ENCODE results near the gene LRRC28.

Gene LRRC28

GRCh38 chr15:99409097-99409473 is 157.8 kb downstream of the LRRC28 start:
- Histone ChIP-seq H3K4me3 (no peak overlapping the region), H3K27ac (peak overlapping the region in 10 of 21 experiments; percentile 14 to 63 (median 34))

DNA sequence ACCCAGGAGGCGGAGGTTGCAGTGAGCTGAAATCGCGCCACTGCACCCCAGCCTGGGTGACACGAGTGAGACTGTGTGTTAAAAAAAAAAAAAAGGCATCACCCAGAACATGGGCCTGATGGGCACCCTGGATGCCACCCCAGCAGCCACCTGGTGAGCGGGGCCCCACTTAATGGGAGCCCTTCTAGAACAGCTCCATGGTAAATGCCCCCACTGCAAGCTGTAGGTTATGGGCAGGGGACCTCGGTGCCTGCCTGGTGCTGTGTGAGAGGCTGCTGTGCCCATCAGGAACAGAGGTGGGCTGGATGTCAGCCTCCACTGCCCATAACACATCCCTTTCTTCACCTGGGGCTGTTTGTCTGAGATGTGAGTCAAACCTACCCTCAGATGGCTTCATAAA is 158.3 kb downstream of the LRRC28 start:
- H3K27ac ChIP-seq, result peak overlapping the region in 7 of 21 experiments; percentile 18 to 63 (median 33)
- H3K4me3 ChIP-seq, result no peak overlapping the region

DNA sequence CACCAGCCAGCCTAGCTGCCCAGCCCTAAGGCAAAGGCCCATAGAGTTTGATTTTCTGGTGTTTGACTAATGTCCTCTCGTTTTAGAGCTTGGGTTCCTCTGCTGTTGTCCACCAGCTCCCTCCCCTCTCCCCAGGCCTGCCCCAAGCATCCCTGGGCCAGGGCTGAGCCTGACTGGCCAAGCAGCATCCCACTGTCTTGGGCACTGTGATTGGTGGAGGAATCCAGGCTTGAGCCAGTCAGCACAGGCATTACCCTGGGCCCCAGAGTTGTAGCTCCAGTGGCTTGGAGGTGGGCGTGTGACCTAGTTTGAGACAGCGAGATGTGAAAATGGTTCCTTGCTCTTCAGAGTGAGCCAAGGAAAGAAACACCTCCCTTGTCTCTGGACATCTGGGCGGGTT is 159.2 kb downstream of the LRRC28 start:
- no peak overlapping the region for H3K4me3 ChIP-seq
- no peak overlapping the region for H3K27ac ChIP-seq

DNA sequence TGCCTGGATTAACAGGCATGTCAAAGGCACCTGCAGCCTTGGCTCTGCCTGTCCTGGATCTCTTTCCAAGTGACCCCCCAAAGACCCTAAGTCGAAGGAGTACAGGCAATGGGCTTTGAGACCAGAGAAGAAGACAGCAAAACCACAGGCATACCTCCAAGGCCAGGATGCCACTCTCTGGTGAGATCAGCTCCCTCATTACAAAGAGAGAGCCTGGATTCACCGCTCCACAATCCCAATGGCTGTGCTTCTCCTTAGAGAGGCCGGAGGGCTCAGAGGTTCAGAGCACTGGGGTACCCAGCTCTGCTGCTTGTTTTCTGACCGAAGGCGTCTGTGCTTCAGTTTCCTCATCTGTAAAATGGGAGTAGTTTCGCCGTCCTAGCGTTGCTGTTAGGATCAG is 160.0 kb downstream of the LRRC28 start:
- H3K27ac ChIP-seq, result no peak overlapping the region

GRCh38 chr15:99412082-99412481 is 160.8 kb downstream of the LRRC28 start:
- H3K27ac ChIP-seq, result no peak overlapping the region
- H3K4me3 ChIP-seq, result no peak overlapping the region

More for the DNA sequence above, 160.0 kb downstream of the LRRC28 start:
- H3K4me3 ChIP-seq, result no peak overlapping the region

- no peak overlapping the region for H3K4me3 ChIP-seq
- H3K27ac ChIP-seq, result no peak overlapping the region
These were observed 161.3 kb downstream of the LRRC28 start for GRCh38 chr15:99412626-99413025.

- H3K27ac ChIP-seq, result no peak overlapping the region
- H3K4me3 ChIP-seq, result no peak overlapping the region
These were observed 162.9 kb downstream of the LRRC28 start for GRCh38 chr15:99413955-99414754.

- no peak overlapping the region for H3K4me3 ChIP-seq
- H3K27ac ChIP-seq, result no peak overlapping the region
These were observed 163.8 kb downstream of the LRRC28 start for GRCh38 chr15:99414755-99415731.

DNA sequence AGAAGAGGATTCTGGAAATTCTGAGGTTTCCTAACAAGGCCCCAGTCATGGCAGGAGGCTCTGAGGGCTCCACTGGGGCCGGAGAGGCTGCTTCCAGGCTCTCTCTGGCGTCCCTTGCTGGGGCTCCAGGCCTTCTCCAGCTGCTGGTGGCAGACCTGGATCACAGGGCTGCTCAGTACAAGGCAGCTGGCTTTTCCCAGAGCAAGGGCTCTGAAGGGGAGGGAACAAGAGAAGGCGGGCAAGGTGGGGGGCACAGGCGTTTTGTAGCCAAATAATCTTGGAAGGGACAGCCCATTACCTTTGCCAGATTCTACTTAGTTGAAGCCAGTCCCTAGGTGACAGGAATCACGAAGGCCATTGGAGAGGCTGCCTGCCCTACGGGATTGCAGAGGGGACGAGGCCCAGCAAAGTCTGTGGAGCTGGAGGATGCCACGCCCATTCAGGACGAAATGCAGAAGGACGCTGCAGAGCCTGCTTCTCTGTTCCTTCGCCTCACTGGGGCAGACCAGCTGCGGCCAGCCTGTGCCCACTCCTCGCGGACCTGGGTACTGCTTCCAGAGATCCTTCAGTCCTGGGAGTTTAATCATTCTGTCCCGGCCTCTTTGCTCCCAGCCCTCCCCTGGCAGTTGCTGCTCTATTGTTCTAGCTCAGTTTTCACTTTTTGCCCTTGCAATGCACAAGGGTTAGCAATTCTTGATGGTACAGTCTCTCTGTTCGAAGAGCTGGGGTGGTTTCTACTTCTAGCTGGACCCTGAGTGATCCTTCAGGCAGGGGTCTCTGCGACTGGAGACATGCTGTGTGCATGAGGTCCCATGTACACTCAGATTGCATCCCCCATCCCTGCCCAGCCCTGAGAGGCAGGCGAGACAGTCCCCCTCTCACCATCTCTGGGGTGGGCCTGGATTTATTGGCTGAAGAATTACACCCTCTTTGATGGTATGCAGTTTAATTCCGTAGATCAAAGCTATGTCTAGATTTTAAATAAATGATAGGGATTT is 165.2 kb downstream of the LRRC28 start:
- Histone ChIP-seq H3K4me3 (no peak overlapping the region), H3K27ac (no peak overlapping the region)

DNA sequence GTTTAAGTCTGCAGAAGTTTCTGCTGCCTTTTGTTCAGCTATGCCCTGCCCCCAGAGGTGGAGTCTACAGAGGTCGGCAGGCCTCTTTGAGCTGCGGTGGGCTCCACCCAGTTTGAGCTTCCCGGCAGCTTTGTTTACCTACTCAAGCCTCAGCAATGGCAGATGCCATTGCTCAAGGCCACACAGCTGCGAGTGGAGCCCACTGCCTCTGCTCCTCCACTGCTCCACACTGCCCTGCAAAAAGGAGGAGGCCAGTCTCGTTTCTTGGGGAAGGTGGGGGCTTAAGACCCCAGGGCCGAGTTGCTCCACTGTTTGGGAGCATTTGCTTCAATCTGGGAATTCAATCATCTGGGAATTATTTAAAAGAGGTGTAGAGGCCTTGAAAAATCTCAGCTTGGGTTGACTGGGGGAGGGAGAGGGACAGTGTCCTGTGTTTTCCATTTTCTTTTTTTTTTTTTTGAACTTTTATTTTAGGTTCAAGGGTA is 169.9 kb downstream of the LRRC28 start:
- H3K27ac ChIP-seq, result peak overlapping the region in 4 of 21 experiments; percentile 20 to 55 (median 23)
- no peak overlapping the region for H3K4me3 ChIP-seq

- H3K4me3 ChIP-seq, result no peak overlapping the region
- H3K27ac ChIP-seq, result peak overlapping the region in 1 of 21 experiments; percentile 20
These were observed 170.5 kb downstream of the LRRC28 start for GRCh38 chr15:99421758-99422157.

GRCh38 chr15:99423186-99424130 is 172.2 kb downstream of the LRRC28 start:
- no peak overlapping the region for H3K4me3 ChIP-seq
- H3K27ac ChIP-seq, result peak overlapping the region in 1 of 21 experiments; percentile 80

DNA sequence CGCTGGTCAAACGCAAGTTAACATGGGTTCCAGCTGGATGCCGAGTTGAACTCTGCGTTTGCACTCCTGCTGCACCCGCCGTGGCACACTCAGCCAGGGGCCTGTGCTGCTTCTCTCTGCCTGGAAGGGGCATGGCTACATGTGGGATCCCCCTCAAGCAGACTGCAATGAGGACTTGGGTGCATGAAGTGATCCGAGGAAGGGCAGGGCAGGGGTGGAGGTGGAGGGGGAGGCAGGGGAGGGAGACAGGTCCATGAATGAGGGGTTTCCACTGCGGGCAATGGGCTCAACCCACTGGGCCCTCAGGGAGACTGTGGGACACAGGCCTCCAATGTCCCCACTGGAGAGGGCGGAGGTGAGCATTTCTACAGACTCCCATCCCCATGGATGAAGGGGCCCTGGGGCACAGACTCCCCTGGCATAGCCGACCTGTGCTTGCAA is 172.9 kb downstream of the LRRC28 start:
- Histone ChIP-seq H3K4me3 (no peak overlapping the region), H3K27ac (peak overlapping the region in 4 of 21 experiments; percentile 33 to 80 (median 74))

DNA sequence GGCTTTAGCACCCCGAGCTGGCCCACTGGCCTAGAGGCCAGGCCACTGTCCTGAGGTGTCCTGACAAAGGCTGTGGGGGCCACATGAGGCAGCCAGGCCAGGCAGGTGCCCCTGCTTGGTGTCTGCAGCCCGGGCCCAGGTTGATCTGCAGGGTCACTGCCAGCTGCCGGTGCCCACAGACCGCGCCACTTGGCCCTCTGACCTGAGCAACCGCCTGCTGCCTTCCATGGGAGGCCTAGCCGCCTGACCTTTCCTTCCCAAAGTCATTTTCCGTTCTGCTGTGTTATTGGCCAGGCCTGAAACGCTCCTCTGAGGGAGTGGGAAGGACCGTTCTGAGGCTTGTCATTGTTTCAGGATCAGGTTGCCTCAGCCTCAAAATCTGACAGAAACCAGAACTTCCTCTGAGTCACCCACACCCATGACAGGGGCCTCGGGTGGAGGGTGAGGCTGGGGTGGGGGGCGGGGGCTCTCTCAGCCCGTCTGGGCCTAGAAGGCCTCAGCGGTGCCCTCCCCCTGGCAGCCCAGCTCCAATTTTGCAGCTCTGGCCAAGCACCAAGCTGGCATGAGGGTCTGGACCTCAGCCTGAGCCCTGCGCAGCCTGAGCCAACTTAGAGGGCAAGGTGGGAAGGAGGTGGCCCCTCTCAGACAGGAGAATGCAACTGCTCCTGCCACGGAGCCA is 173.8 kb downstream of the LRRC28 start:
- Histone ChIP-seq H3K4me3 (no peak overlapping the region), H3K27ac (peak overlapping the region; percentile 4 to 87 (median 67))

DNA sequence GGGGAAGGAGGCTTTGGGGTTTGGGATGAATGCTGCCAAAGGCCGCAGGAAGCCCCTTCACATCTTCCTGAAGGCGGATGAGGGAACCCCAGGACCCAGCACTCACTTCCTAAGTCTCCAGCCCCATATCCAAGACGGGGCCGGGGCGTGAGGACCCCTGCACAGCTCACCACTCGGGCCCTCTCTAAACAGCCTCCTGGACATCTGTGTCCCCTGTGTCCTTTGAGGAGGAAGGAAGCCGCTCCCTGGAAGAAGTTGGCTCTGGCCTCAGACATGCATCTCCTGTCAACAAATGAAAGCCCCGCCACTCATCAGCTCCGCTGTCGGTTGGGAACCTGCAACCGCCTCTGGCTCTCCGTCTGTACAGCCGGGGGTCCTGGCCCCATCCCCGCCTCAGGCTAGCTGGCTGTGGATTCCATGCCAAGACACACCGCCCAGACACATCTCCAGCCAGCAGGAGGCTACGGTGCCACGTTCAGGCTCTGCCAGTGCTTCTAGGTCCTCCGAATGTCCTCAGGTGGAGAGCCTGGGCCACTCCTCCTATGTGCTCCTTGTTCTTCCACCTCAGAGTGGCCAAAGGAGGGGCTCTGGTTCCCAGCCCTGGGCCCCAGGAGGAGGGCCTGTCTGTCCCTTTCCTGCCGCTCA is 174.5 kb downstream of the LRRC28 start:
- no peak overlapping the region for H3K4me3 ChIP-seq
- H3K27ac ChIP-seq, result peak overlapping the region in 20 of 21 experiments; percentile 4 to 87 (median 67)

DNA sequence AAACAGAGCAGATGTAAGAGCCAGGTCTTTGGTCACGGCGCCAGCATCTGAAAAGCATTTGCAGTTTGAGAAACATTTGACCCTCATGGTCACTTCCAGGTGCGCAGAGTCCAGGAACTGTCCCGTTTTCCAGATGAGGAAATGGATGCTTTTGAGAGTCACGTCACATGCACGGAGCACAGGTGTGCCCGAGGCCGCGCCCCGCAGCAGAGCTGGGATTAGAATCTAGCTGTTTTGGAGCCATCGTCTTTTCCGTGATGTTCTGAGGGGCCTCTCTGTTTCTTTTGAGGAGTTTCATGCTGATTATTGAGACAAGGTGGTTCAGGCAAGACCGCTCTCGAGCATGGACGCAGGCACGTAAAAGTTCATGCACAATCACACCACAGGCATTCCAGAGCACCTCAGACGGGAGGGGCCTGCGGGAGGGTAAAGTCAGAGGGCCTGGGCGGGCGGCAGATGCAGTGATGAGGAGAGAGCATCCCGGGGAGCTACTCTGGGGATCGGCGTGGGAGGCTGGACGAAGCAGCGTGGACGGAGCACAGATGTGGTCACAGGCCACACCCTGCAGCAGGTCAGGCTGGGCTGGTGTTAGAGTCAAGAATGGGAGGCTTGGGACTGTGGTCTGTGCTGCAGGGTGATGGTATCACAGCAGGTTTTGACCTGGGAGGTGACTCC is 175.3 kb downstream of the LRRC28 start:
- Histone ChIP-seq H3K27ac (peak overlapping the region in 6 of 21 experiments; percentile 33 to 87 (median 74)), H3K4me3 (no peak overlapping the region)

All from skin epidermis (tissue), 12 donors.